RPMI7951 (cell line): Measurements from ENCODE around the gene PON3. TPM values are rescaled to one million over a fixed set of nuclear protein-coding genes. Genes with fewer than 3 reads are reported as not detected.

Experiments
- total RNA-seq: library from RNA; depleted of rRNA; stranded (reverse); fragments of >200 nt; shearing (Covaris generic); gene quantifications from 2 replicates; pipeline ENCODE4 v1.2.3, GENCODE V29; 2014; rRNA removed

PON3 gene
- total RNA-seq, 1 experiment from 2014 or later: not detected

Other genes starting within 250 kb of the PON3 start
- gene PON1, start 71.8 kb downstream of the PON3 start, total RNA-seq: not detected in 2 replicates
- 164 and 183 TPM in 2 replicates for gene PON2, start 38.7 kb upstream of the PON3 start, total RNA-seq
- 0.12 and 0.39 TPM in 2 replicates for gene ASB4, start 89.6 kb upstream of the PON3 start, total RNA-seq
- gene PDK4, start 200.1 kb upstream of the PON3 start, total RNA-seq: 1.7 and 2.3 TPM in 2 replicates